ENCODE data around the gene ALDH8A1. TPM values are rescaled to one million over a fixed set of nuclear protein-coding genes. Genes with fewer than 3 reads are reported as not detected.

The ALDH8A1 gene
- polyA plus RNA-seq, 1 of the 3 experiments (the other 2 are of a cell fraction): 0.25 TPM

DNA sequence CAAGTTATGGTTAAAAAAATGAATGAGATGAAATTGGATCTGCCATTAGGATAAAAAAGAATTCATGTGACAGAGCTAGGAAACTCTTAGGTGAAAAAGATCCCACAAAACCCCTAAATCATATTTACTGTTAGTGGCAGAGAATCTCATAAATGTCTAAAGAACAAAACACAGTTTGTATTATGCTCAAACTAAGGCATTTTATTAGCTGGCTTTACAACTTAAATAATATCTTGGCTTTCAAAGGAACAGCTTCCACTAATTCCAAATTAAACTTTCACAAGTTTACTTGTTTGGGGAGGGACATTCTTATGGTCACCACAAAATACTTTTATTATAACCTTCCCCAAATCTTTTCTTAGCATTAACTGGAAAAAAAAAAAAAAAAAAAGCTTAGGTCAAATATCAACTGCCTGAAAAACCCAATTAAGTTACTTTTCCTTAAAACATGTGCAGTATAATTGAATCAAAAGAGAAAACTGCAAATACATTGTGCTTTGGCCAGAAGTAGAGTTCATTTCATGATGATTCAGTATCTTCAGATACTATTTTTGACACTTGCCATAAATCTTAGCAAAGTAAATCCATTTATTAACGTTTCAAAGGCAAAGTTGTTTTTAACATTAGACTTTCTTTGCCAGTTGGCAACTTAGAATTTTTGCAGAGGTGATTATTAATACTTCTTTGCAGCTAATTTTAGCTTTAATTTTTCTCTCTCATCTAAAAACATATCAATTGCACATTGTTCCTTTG is 14.7 kb upstream of the ALDH8A1 start:
- Histone ChIP-seq H3K79me2 (ENCODE audit: insufficient read depth) (no peaks in the 10 kb centered on the region), H3K36me3 (replicated peaks in 1 of 2; ENCODE audit: control insufficient read depth in 1 of 2, insufficient read depth in 2 of 2, low read length in 1 of 2) (peaks cover 37 to 62% of the 10 kb centered on the region in 2 experiments), H3K9me2 (no peaks in the 10 kb centered on the region), H3K9me3 (peaks cover 11% of the 10 kb centered on the region; the same call in 1 of the 2 replicates), H3K27me3 (ENCODE audit: insufficient read depth) (no peaks in the 10 kb centered on the region), H3K4me1 (ENCODE audit: control insufficient read depth in 1 of 2, insufficient read depth in 2 of 2, low read depth in 1 of 2, low read length in 1 of 2) (peaks cover 0 to 6% of the 10 kb centered on the region in 2 experiments; a peak in 1 of 4 replicates), H3F3A (replicated peaks; ENCODE audit: insufficient read depth) (no peaks in the 10 kb centered on the region), H3K27ac (ENCODE audit: low read depth in 2 of 2, low read length in 1 of 2) (no peak overlapping the region), H3K9ac (no peak overlapping the region), H4K20me1 (ENCODE audit: insufficient read depth) (no peaks in the 10 kb centered on the region), H3K4me2 (no peak overlapping the region), H2AFZ (ENCODE audit: low read depth) (no peak overlapping the region), H3K4me3 (ENCODE audit: low read depth in 2 of 2, low read length in 1 of 2) (no peak overlapping the region)
- DNase-seq: no peak
- POLR2A ChIA-PET: no interaction called here
- CTCF ChIA-PET: interaction anchor here (1.3 kb wide), 1 partner anchor 24 kb away, joined by 3 read pairs; no protein-coding TSS in a partner anchor
- 5% methylated on average over 1 of the region's 1 CpG for WGBS (ENCODE audit: low lambda C conversion rate)
- TF ChIP-seq EP300 (IDR thresholded peaks at IDR 0.05; ENCODE audit: borderline replicate concordance in 1 of 2, low read depth in 1 of 2, low read length in 1 of 2) (peak in 1 of 2 experiments; percentile 29; a peak in 1 of 4 replicates), GATA2 (CRISPR knock-in tag; IDR thresholded peaks at IDR 0.05) (no peak), NFIC (IDR thresholded peaks at IDR 0.05; ENCODE audit: borderline replicate concordance) (no peak), JUND (IDR thresholded peaks at IDR 0.05) (0 out of 2 replicates have a peak, but pooled peaks have one; percentile 7), NRF1 (IDR thresholded peaks at IDR 0.05; ENCODE audit: low read depth, low read length) (no peak), ELF1 (IDR thresholded peaks at IDR 0.05) (no peak), RCOR1 (IDR thresholded peaks at IDR 0.05; ENCODE audit: low read length) (no peak), SIN3A (IDR thresholded peaks at IDR 0.05; ENCODE audit: borderline replicate concordance, low read depth, low read length) (no peak)
- TF ChIP-seq, protein P1, sequence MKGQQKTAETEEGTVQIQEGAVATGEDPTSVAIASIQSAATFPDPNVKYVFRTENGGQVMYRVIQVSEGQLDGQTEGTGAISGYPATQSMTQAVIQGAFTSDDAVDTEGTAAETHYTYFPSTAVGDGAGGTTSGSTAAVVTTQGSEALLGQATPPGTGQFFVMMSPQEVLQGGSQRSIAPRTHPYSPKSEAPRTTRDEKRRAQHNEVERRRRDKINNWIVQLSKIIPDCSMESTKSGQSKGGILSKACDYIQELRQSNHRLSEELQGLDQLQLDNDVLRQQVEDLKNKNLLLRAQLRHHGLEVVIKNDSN (IDR thresholded peaks at IDR 0.05; ENCODE audit: borderline replicate concordance, low read depth): no peak
- TF ChIP-seq, protein P2, sequence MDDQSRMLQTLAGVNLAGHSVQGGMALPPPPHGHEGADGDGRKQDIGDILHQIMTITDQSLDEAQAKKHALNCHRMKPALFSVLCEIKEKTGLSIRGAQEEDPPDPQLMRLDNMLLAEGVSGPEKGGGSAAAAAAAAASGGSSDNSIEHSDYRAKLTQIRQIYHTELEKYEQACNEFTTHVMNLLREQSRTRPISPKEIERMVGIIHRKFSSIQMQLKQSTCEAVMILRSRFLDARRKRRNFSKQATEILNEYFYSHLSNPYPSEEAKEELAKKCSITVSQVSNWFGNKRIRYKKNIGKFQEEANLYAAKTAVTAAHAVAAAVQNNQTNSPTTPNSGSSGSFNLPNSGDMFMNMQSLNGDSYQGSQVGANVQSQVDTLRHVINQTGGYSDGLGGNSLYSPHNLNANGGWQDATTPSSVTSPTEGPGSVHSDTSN (IDR thresholded peaks at IDR 0.05): peak; percentile 55

DNA sequence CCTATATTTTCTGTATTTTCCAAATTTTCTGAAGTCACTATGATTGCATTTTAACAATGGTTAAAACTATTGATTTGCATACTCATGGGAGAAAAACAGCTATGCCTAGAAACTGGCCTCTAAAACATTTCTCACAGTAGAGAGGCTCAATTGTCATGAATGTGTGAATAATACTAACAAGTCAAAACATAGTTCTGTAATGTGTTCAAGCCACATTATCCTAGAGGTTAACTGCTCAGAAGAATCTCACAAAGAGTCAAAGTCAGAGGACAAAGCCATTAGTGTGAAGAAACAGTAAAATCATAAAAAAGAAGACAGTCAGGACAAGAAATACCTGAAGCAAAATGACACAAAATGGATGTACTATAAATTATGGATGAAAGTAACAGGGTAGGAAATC is 12.5 kb upstream of the ALDH8A1 start:
- Histone ChIP-seq H3K36me3 (replicated peaks in 1 of 2; ENCODE audit: control insufficient read depth in 1 of 2, insufficient read depth in 2 of 2, low read length in 1 of 2) (peaks cover 44 to 80% of the 10 kb centered on the region in 2 experiments), H3K9me3 (peaks cover 18% of the 10 kb centered on the region; the same call in 1 of the 2 replicates), H3K4me1 (ENCODE audit: control insufficient read depth in 1 of 2, insufficient read depth in 2 of 2, low read depth in 1 of 2, low read length in 1 of 2) (peaks cover 0 to 6% of the 10 kb centered on the region in 2 experiments; a peak in 1 of 4 replicates), H2AFZ (ENCODE audit: low read depth) (no peak overlapping the region), H3K79me2 (ENCODE audit: insufficient read depth) (no peaks in the 10 kb centered on the region), H3K27me3 (ENCODE audit: insufficient read depth) (no peaks in the 10 kb centered on the region), H3K4me2 (no peak overlapping the region), H4K20me1 (ENCODE audit: insufficient read depth) (no peaks in the 10 kb centered on the region), H3F3A (replicated peaks; ENCODE audit: insufficient read depth) (no peaks in the 10 kb centered on the region), H3K4me3 (ENCODE audit: low read depth in 2 of 2, low read length in 1 of 2) (no peak overlapping the region), H3K27ac (ENCODE audit: low read depth in 2 of 2, low read length in 1 of 2) (no peak overlapping the region), H3K9me2 (no peaks in the 10 kb centered on the region), H3K9ac (no peak overlapping the region)
- ChIA-PET CTCF (no interaction called here), POLR2A (no interaction called here)
- no peak for DNase-seq
- TF ChIP-seq TEAD4 (IDR thresholded peaks at IDR 0.05; ENCODE audit: borderline replicate concordance, insufficient read depth) (no peak), MEF2A (IDR thresholded peaks at IDR 0.05; ENCODE audit: borderline replicate concordance, low read depth) (no peak), RFX5 (IDR thresholded peaks at IDR 0.05; ENCODE audit: low read length) (no peak), GABPA (IDR thresholded peaks at IDR 0.05; ENCODE audit: low read depth) (no peak), NRF1 (IDR thresholded peaks at IDR 0.05; ENCODE audit: low read depth, low read length) (no peak), NFIC (IDR thresholded peaks at IDR 0.05; ENCODE audit: borderline replicate concordance) (no peak), YY1 (IDR thresholded peaks at IDR 0.05; ENCODE audit: low read depth) (no peak)
- TF ChIP-seq, protein P3, sequence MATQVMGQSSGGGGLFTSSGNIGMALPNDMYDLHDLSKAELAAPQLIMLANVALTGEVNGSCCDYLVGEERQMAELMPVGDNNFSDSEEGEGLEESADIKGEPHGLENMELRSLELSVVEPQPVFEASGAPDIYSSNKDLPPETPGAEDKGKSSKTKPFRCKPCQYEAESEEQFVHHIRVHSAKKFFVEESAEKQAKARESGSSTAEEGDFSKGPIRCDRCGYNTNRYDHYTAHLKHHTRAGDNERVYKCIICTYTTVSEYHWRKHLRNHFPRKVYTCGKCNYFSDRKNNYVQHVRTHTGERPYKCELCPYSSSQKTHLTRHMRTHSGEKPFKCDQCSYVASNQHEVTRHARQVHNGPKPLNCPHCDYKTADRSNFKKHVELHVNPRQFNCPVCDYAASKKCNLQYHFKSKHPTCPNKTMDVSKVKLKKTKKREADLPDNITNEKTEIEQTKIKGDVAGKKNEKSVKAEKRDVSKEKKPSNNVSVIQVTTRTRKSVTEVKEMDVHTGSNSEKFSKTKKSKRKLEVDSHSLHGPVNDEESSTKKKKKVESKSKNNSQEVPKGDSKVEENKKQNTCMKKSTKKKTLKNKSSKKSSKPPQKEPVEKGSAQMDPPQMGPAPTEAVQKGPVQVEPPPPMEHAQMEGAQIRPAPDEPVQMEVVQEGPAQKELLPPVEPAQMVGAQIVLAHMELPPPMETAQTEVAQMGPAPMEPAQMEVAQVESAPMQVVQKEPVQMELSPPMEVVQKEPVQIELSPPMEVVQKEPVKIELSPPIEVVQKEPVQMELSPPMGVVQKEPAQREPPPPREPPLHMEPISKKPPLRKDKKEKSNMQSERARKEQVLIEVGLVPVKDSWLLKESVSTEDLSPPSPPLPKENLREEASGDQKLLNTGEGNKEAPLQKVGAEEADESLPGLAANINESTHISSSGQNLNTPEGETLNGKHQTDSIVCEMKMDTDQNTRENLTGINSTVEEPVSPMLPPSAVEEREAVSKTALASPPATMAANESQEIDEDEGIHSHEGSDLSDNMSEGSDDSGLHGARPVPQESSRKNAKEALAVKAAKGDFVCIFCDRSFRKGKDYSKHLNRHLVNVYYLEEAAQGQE (IDR thresholded peaks at IDR 0.05; ENCODE audit: low read depth, low read length): no peak
- TF ChIP-seq, protein P4, sequence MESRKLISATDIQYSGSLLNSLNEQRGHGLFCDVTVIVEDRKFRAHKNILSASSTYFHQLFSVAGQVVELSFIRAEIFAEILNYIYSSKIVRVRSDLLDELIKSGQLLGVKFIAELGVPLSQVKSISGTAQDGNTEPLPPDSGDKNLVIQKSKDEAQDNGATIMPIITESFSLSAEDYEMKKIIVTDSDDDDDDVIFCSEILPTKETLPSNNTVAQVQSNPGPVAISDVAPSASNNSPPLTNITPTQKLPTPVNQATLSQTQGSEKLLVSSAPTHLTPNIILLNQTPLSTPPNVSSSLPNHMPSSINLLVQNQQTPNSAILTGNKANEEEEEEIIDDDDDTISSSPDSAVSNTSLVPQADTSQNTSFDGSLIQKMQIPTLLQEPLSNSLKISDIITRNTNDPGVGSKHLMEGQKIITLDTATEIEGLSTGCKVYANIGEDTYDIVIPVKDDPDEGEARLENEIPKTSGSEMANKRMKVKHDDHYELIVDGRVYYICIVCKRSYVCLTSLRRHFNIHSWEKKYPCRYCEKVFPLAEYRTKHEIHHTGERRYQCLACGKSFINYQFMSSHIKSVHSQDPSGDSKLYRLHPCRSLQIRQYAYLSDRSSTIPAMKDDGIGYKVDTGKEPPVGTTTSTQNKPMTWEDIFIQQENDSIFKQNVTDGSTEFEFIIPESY (IDR thresholded peaks at IDR 0.05; ENCODE audit: borderline replicate concordance, low read depth): no peak
- TF ChIP-seq, protein P5, sequence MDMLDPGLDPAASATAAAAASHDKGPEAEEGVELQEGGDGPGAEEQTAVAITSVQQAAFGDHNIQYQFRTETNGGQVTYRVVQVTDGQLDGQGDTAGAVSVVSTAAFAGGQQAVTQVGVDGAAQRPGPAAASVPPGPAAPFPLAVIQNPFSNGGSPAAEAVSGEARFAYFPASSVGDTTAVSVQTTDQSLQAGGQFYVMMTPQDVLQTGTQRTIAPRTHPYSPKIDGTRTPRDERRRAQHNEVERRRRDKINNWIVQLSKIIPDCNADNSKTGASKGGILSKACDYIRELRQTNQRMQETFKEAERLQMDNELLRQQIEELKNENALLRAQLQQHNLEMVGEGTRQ (IDR thresholded peaks at IDR 0.05; ENCODE audit: borderline replicate concordance, low read depth, low read length): no peak
